Stimulated activated CD4-positive, alpha-beta T cell treated with anti-CD3 and anti-CD28 coated beads, Interleukin-4, amount 100 ng/mL, for 1 hour (primary cell): ENCODE data around the gene HVCN1.
"Not testable (repeated sequence)": the region's sequence is repeated elsewhere in the genome, so short reads cannot be mapped to it uniquely, and the experiment has no call there.

Experiments used
- DNase-seq: peaks from one replicate; pipeline ENCODE4 v3.0.0-alpha.2; 2020

The HVCN1 gene

DNA sequence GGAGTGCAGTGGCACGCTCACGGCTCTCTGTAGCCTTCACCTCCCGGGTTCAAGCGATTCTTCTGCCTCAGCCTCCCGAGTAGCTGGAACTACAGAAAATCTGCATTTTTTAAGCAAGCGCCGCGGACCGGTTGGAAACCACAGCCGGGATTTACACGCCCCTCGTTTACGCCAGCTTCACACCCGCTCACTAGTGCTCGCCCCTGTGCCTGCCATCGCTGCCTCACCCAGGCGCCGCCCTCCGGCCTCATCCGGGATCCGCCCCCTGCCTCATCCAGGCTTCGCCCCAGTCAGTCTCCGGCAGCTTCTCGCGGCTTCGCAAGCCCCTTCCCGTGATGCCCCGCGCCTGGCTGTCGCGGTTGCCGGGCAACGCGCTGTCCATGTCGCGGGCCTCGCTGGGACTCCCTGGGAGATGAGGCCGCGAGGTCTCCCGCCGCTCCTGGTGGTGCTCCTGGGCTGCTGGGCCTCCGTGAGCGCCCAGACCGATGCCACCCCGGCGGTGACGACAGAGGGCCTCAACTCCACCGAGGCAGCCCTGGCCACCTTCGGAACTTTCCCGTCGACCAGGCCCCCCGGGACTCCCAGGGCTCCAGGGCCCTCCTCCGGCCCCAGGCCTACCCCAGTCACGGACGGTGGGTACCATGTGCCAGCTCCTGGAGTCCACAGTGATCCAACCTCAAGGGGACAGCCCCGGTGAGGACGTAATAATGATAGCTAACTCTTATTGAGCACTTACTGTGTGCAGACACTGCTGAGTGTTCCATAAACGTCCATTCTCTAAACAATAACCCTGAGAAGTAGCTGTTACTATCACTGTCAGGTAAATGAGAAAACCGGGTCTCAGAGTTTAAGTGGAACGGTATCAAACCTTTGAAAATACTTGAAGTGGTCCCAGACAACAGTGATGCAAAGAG, 74.9 kb downstream of the HVCN1 start, which contains the start of gene TCTN1:
Gene TCTN1, plus strand, starts transcription at position 359 of the 914 bp plus-strand sequence. Its CDS starts 54 bp downstream, at position 413.
- peak; percentile 98 for DNase-seq

DNA sequence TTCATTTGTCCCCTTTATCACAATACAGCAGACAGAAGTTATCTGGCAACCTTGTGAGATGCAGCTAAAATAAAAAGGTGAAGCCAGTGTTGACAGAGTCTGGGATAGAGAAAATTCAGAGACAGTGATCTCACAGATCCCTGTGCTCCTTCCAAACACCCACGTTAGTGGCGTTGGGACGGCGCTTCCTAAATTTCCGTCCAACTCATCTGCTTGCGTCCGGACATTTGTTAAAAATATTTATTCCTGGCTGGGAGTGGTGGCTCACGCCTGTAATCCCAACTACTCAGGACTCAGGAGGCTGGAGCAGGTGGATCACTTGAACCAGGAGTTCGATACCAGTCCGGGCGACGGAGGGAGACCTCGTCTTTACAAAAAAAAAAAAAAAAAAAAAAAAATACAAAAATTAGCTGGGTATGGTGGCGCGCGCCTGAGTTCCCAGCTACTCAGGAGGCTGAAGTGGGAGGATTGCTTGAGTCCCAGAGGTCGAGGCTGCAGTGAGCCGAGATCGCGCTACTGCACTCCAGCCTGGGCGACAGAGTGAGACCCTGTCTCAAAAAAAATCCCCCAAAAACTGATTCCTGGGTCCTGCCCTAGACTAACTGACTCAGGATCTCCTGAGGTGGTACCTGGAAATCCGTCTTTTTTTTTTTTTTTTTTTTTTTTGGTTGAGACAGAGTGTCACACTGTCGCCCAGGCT, 75.7 kb downstream of the HVCN1 start:
- no peak for DNase-seq

DNA sequence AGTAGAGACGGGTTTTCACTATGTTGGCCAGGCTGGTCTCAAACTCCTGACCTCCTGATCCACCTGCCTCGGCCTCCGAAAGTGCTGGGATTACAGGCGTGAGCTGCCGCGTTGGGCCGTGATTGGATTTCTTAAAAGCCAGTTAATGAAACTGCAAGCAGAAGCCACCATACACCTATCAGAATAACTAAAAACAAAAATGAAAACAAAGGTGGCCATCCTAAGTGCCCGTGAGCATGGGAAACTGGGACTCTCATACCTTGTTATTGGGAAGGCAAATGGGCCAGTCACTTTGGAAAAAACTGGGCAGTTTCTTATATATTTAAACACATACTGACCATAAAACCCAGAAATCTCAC, 82.7 kb downstream of the HVCN1 start:
- no peak for DNase-seq

DNA sequence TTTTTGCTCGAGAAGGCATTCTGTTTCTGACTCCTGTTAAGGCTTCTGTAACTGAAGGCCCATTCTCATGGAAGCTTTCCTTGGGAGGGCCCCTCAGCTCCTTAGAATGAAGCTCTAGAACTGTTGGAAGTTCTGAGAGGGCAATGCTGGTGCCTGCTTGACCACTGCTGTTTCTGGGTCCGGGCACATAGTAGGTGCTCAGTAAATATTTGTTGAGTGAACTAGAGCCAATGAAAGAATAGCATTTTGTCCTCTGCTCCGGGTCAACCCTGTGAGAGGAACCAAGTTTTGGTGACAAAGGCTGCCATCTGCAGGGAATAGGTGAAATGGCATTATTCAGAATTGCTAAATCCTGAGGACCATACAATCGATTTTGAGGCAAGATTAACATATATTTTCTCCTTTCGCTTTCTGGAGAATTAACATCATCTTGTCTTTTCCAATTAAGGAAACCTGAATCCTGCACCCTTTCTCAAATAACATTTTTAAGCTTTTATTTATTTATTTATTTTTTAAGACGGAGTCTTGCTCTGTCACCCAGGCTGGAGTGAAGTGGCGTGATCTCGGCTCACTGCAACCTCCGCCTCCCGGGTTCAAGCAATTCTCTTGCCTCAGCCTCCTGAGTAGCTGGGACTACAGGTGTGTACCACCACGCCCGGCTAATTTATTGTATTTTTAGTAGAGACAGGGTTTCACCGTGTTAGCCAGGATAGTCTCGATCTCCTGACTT, 86.7 kb downstream of the HVCN1 start:
- not testable (repeated sequence) for DNase-seq

DNA sequence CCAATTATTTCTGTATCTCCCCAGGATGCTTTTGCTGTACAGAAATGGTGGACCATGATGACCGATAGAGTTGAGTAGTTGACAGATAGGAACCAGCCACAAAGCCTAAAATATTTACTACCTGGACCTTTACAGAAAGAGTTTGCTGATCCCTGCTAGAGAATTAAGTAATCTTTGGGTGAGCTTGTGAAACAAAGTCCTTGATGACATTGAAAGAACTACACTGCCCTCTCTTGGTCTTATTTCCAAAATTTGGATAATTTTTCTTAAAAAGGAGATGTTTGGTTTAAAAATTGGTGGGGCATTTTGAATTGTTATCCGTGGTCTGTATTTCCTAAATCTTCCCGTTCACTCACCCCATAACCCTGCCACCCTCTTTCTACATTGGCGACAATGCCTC, 88.7 kb downstream of the HVCN1 start:
- DNase-seq, result no peak

DNA sequence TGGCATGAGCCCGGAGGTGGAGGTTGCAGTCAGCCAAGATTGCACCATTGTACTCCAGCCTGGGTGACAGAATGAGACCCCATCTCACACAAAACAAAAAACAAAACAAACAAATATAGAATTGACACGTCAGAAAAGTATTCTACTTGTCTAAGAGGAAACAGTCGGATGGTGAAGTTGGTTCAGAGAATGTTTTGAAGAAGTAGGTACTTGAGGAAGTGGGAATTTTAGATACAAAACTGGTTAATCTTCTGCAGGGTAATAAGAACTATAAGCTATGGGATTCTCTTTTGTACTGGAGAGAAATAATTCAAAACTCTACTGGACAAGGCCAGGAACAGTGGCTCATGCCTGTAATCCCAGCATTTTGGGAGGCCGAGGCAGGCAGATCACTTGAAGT, 89.6 kb downstream of the HVCN1 start:
- no peak for DNase-seq
